GM20000 (cell line): ENCODE data around the gene ISM1.

Experiments used
- DNase-seq: peaks from one replicate; pipeline ENCODE4 v3.0.0; 2012; ENCODE audit warnings: low spot score
- CTCF ChIP-seq: IDR thresholded peaks from 2 replicates; pipeline ENCODE4 v1.5.1; 2012; ENCODE audit warnings: mild to moderate bottlenecking, control low read depth; ENCODE audit errors: extremely low read depth, missing control alignments

The ISM1 gene

DNA sequence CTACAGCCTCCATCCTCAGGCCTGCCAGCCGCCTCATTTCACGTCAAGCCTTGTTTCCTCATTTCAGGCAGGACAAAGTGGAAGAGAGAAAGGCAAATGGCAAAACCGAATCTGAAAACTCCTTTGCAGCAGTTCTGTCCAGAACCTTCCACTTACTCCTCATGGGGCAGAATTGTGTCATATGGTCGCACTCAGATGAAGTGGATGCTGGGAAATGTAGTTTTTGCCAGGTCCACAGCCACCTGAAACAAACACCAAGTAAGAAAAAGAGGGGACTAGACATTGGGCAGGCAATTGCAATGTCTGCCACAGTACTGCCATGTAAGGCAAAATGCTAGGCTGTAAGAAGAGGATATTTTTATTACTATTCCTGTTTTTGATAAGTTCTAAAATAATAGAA, 44.9 kb downstream of the ISM1 start:
- TF ChIP-seq CTCF = no peak
- DNase-seq = no peak

DNA sequence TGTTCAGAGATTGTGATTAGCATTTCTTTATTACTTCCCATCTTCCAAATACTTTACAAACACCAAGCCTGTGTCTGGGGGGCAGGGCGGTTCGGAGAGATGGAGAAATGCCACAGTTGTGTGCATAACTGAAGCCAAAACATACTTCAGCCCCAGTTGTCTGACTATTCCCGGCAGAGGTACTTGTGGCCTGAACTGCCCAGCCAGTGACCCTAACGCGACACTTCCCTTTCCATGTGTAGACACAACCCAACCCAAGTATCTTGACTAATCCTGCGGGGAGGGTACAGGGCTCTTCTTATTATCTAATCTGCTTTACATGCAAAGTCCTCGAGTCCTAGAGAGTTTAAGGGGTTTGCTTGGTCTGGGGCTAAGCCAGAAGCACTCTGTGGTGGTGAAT, 46.2 kb downstream of the ISM1 start:
- no peak for TF ChIP-seq CTCF
- no peak for DNase-seq

DNA sequence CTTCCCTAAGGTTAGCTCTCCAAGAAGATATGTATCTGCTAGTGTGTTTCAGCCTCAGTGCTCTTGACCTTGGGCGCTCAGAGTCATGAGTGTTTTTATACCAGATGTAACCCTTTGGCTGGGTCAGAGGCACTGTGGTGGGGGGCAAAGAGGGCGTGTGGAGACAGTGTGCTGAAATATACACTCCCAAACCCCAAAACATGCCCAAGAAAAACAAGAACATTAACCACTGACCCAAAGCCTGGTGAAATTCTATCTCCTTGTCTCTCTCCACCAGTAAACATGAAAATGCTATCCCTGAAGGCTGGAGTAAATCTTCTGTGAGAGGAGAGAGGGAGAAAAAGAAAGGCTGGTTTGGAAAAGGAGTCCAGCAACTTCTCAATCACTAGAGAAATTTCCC, 47.9 kb downstream of the ISM1 start:
- TF ChIP-seq CTCF = no peak

GRCh38 chr20:13270211-13270610, 49.1 kb downstream of the ISM1 start:
- no peak for TF ChIP-seq CTCF
- DNase-seq = no peak

More for the DNA sequence above, 47.9 kb downstream of the ISM1 start:
- no peak for DNase-seq

GRCh38 chr20:13271098-13271497, 50.0 kb downstream of the ISM1 start:
- no peak for TF ChIP-seq CTCF
- DNase-seq = no peak

DNA sequence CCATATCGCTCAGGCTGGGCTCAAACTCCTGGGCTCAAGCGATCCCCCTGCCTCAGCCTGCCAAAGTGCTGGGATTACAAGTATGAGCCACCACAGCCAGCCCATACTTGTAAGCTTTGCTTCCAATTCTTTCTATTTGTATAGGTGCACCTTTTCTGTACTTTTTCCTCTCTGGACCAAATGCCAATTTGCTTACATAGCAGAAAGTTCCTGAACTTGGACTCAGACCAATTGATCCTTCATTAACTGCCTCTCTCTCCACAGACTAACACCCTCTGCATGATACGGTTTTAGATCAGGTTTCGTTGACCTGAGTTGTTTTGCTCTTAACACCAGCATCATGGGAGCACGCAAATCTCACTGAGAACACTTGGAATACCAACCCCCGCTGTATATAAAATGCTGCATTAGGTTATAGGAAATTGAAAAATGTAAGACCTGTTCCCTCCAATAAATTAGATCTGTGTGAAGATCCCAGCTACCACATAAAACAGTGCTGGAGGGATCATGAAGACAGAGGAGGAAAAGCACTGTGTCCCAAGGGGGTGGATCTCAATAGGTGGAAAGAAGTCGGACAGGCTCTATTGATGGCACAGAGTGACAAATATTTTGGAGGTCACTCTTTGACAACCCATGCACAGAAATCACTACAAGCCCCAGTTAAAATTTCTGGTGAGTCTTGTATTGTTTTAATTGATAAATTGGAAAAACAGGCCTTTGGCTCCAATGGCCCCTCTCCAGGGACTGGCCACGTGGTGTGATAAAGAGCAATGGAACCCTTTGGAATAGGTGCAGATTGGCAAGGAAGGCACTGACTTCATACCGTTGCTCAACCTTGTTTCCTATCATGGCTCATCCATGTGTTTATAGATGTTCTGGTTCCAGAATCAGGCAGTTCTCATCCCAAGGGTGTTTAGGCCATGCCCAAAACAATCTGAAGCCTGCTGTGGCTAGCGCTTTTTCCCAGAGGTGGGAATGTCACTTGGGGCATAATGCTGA, 51.2 kb downstream of the ISM1 start:
- TF ChIP-seq CTCF = no peak
- DNase-seq = no peak

- DNase-seq = no peak
- TF ChIP-seq CTCF = no peak
Measured at GRCh38 chr20:13274275-13274861, 53.3 kb downstream of the ISM1 start.
